HG03457 (cell line): ENCODE measurements around the gene ARTN.
A peak's percentile ranks its signal among the peaks of the same experiment; 100 is the strongest.

ENCODE experiments used
- ATAC-seq: cut with Tn5 transposase; IDR thresholded peaks from one replicate; pipeline ENCODE4 v1.9.1; 2021; ENCODE audit warnings: moderate number of reproducible peaks; ENCODE audit not compliant: unreplicated experiment

ARTN gene

GRCh38 chr1:43970502-43970901 lies 36.9 kb downstream of the ARTN start:
- ATAC-seq: no peak

DNA sequence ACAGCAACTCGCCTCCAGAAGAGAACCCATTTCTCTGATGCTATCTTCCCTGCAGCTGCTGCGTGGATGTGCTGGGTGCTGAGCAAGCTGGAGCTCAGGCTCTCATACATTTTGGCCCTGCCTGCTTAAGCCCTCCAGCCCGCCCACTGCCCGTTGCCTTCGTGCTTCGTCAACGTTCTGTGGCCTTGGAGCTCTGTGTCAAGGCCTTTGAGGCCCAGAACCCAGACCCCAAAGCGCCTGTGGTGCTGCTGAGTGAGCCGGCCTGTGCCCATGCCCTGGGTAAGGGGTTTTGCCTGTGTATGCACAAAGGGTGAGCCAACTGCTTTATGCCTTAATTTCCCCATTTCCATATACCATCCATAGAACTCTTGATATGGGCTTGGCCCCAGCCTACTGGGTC lies 37.3 kb downstream of the ARTN start:
- ATAC-seq: no peak

DNA sequence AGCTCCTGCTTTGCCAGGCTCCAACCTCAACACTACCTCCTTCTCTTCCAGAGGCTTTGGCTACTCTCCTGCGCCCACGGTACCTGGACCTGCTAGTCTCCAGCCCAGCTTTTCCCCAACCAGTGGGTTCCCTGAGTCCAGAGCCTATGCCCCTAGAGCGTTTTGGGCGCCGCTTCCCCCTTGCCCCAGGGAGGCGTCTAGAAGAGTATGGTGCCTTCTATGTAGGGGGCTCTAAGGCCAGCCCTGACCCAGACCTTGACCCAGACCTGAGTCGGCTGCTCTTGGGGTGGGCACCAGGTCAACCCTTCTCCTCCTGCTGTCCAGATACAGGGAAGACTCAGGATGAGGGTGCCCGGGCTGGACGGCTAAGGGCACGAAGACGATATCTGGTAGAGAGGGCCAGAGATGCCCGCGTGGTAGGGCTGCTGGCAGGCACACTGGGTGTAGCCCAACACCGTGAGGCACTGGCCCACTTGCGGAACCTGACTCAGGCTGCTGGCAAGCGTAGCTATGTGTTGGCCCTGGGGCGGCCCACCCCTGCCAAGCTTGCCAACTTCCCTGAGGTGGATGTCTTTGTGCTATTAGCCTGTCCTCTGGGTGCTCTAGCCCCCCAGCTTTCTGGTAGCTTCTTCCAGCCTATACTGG lies 37.9 kb downstream of the ARTN start:
- no peak for ATAC-seq

GRCh38 chr1:43973981-43974442 lies 40.4 kb downstream of the ARTN start:
- ATAC-seq: no peak

DNA sequence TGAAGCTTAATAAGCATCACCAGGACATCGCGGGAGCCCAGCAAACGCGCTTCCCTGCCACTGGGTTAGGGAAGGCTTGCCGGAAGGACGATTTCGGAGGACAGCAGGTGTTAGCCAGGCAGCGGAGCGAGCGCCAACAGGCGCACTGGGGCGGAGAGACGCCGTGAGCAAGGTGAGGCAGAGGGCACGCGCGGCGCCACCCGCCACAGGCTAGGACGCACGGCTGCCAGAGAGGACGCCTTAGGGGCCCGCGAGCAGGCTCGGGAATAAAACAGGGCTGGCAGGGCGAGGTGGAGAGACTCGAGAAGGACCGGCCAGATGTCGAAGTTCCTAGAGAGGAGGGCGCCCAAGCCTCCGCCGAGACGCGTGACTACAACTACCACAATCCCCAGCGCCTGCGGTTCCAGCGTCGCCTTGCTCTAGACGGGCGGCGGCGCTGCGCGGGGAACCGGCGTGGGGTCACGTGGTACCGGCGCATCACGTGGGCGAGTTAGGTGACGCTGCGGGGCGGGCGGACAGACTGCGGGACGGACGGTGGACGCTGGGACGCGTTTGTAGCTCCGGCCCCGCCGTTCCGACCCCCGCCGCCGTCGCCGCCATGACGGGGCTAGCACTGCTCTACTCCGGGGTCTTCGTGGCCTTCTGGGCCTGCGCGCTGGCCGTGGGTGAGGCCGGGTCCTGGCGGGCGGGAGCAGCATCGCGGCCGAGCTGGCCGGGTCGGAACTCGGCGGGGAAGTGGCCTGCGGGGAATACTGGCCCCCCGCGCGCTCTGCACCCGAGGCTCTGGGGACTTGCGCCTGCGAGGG lies 41.0 kb downstream of the ARTN start, which contains the start of gene ATP6V0B:
Gene ATP6V0B, plus strand, starts transcription at position 518 of the 806 bp plus-strand sequence. Its CDS starts 81 bp downstream, at position 599.
- peak; percentile 58 for ATAC-seq

- no peak for ATAC-seq
Observed at GRCh38 chr1:43975249-43975961, 41.8 kb downstream of the ARTN start.

DNA sequence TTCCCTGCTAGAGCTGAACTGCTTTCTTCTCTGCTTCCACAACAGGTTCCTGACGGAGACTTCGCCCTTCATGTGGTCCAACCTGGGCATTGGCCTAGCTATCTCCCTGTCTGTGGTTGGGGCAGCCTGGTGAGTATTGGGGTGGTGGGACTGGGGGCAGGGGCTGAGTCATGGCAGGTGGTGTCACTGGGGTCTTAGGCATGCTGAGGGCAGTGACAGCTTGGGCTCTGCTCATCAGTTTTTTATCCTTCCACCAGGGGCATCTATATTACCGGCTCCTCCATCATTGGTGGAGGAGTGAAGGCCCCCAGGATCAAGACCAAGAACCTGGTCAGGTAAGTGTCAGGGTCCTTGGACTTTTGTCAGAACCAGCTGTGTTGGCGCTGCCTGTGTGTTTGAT lies 42.4 kb downstream of the ARTN start:
- ATAC-seq: no peak

DNA sequence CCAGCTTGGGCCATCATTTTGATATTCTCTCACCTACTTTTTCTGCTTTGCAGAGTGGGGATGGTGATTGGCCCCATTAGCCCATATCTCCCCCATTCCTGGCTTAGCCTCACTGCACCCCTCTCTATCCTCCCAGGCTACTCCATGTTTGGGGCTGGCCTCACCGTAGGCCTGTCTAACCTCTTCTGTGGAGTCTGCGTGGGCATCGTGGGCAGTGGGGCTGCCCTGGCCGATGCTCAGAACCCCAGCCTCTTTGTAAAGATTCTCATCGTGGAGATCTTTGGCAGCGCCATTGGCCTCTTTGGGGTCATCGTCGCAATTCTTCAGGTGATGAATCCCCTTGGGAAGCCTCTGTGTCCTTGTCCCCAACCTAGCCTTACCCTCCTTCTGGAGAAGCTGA lies 43.3 kb downstream of the ARTN start:
- ATAC-seq: no peak

- ATAC-seq: no peak
Observed at GRCh38 chr1:43977376-43978263, 44.0 kb downstream of the ARTN start.

GRCh38 chr1:43978264-43978550 lies 44.6 kb downstream of the ARTN start:
- ATAC-seq: no peak

GRCh38 chr1:43978551-43979260 lies 45.1 kb downstream of the ARTN start, which contains the start of gene B4GALT2:
Gene B4GALT2, plus strand, starts transcription at chr1:43979210. Its CDS starts 1,951 bp downstream, at chr1:43981161.
- no peak for ATAC-seq

DNA sequence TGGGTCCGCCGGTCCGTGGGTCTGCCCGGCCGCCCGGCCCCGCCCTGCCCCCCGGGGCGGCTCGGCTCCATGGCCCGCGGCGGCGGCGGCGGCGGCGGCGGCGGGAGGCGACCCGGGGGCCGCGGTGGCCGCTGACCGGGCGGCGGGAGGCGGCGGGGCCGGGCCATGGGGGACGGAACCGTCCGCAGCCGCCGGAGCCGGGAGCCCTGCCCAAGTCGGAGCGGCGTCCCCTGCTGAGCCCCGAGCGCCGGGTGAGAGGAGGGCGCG lies 45.6 kb downstream of the ARTN start:
- no peak for ATAC-seq

GRCh38 chr1:43979528-43980254 lies 46.1 kb downstream of the ARTN start:
- ATAC-seq: no peak

DNA sequence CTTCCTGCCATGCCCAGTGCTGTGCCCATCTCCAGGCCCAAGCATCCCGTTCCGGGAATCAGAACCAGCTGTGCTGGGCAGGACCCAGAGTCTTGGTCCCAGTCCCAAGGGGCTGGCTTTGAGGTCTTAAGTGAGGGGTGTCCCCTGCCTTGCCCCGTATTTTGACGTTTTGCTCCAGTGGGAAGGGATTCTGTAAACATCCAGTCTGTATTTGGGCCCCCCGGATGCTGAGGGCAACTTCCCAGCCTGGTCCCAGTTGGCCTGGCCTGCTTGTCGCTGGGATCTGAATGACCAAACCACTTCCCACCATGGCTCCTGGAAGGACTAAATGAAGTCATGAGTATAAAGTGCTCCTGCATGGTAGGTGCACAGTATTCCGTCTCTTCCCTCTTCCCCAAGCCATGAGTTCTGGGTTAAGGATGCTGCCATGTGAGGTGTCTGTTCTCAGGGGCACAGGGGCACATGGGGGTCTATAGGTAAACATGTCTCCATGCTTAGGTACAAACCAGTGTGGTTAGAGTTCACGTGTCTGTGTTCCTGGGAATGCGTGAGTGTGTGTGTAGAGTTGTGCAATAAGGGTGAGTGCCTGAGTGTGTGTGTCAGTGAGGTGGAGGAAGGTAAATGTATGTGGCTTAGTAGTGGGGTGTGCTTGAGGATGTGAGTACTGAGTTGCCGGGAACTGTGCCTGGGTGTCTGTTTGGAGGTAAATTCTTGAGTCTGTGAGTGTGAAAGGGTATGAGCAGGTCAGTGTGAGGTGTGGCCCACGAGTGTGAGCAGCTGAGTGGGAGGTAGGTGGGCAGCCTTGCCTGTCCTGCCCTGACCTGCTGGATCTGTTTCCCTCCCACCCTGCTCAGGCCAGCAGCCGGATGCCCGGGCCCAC lies 46.9 kb downstream of the ARTN start:
- no peak for ATAC-seq

DNA sequence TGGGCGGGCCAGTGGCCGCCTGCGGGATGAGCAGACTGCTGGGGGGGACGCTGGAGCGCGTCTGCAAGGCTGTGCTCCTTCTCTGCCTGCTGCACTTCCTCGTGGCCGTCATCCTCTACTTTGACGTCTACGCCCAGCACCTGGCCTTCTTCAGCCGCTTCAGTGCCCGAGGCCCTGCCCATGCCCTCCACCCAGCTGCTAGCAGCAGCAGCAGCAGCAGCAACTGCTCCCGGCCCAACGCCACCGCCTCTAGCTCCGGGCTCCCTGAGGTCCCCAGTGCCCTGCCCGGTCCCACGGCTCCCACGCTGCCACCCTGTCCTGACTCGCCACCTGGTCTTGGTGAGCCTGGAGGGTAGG lies 47.5 kb downstream of the ARTN start:
- no peak for ATAC-seq

- no peak for ATAC-seq
Observed at GRCh38 chr1:43981636-43982035, 48.0 kb downstream of the ARTN start.

GRCh38 chr1:43982241-43982640 lies 48.6 kb downstream of the ARTN start:
- no peak for ATAC-seq

DNA sequence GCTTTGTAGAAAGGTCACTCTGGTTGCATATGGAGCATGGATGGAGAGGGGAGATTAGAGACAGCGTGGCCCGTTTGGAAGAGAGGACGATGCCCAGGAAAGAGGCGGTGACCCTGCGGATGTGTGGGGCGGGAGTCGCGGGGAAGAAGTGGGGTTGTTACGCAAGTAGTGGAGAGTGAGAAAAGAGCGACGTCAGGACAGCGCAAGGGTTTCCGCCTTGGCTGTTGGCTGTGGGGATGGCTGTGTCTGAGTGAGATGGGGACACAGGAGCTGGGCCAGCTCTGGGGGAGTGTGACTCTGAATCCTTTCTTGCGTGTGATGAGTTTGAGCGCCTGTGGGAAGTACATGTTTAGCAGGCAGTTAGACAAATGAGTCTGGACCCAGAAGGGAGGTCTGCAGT lies 49.2 kb downstream of the ARTN start:
- ATAC-seq: no peak
